HepG2 (cell line): ENCODE data around the gene RSL1D1. TPM values are rescaled to one million over a fixed set of nuclear protein-coding genes. Genes with fewer than 3 reads are reported as not detected.

ENCODE experiments used
- ATF4 ChIP-seq, 2 experiments: fragments of 450-650 bp in 1 of 2; sonication (generic) in 1 of 2; formaldehyde crosslinking; IDR thresholded peaks; 2 replicates each; pipeline versions ENCODE4 v1.5.0 to v1.8.0; 2020 to 2022; ENCODE audit warnings: mild to moderate bottlenecking in 1 of 2, missing genetic modification reagents in 1 of 2
- E2F1 ChIP-seq: sonication (generic); formaldehyde crosslinking; IDR thresholded peaks from 2 replicates; pipeline ENCODE4 v1.5.0; 2020; ENCODE audit warnings: missing genetic modification reagents
- FOXO4 ChIP-seq: sonication (generic); formaldehyde crosslinking; conservative IDR thresholded peaks from 2 replicates; pipeline ENCODE4 v1.8.1; 2023; ENCODE audit warnings: missing genetic modification reagents
- FOXP1 ChIP-seq, 2 experiments: fragments of 450-650 bp in 1 of 2; IDR thresholded peaks; 2 replicates each; pipeline ENCODE4 v1.6.1; 2017 to 2018; ENCODE audit warnings: antibody characterized with exemption in 1 of 2
- HDAC2 ChIP-seq: sonication (generic); formaldehyde crosslinking; IDR thresholded peaks from 2 replicates; pipeline ENCODE4 v1.4.0; 2020; ENCODE audit warnings: missing genetic modification reagents
- HNF1A ChIP-seq, 2 experiments: sonication (generic) in 1 of 2; formaldehyde crosslinking in 1 of 2; IDR thresholded peaks; 2 replicates each; pipeline versions ENCODE4 v1.4.0 to v1.6.1; 2016 to 2020; ENCODE audit warnings: borderline replicate concordance in 1 of 2, low read depth in 1 of 2, mild to moderate bottlenecking in 1 of 2, missing genetic modification reagents in 1 of 2
- HOMEZ ChIP-seq: IDR thresholded peaks from 2 replicates; pipeline ENCODE4 v1.6.1; 2016; ENCODE audit warnings: low read depth
- HOXA3 ChIP-seq: sonication (generic); formaldehyde crosslinking; IDR thresholded peaks from 2 replicates; pipeline ENCODE4 v1.5.0; 2020; ENCODE audit warnings: missing genetic modification reagents
- HOXA5 ChIP-seq: sonication (generic); formaldehyde crosslinking; IDR thresholded peaks from 2 replicates; pipeline ENCODE4 v1.4.0; 2020; ENCODE audit warnings: missing genetic modification reagents
- ONECUT2 ChIP-seq: sonication (generic); formaldehyde crosslinking; IDR thresholded peaks from 2 replicates; pipeline ENCODE4 v1.4.0; 2020; ENCODE audit warnings: missing genetic modification reagents
- SMAD1 ChIP-seq: sonication (generic); formaldehyde crosslinking; IDR thresholded peaks from 2 replicates; pipeline ENCODE4 v1.4.0; 2020; ENCODE audit warnings: missing genetic modification reagents, low read depth, mild to moderate bottlenecking, borderline replicate concordance
- TAF15 ChIP-seq: fragments of 200-400 bp; formaldehyde crosslinking; IDR thresholded peaks from one replicate; pipeline ENCODE4 v1.6.1; 2018; ENCODE audit warnings: mild to moderate bottlenecking, low read depth, low read length; ENCODE audit not compliant: poor library complexity, severe bottlenecking
- XRCC5 ChIP-seq: fragments of 200-400 bp; formaldehyde crosslinking; optimal IDR thresholded peaks from 2 replicates; pipeline ENCODE3; 2017; ENCODE audit warnings: mild to moderate bottlenecking, low read length
- ZNF317 ChIP-seq: sonication (generic); formaldehyde crosslinking; IDR thresholded peaks from 2 replicates; pipeline ENCODE4 v1.5.0; 2020; ENCODE audit warnings: mild to moderate bottlenecking, missing genetic modification reagents
- ZNF710 ChIP-seq: sonication (generic); formaldehyde crosslinking; IDR thresholded peaks from 2 replicates; pipeline ENCODE4 v1.5.0; 2020; ENCODE audit warnings: mild to moderate bottlenecking, missing genetic modification reagents, borderline replicate concordance
- ZNF792 ChIP-seq: IDR thresholded peaks from 2 replicates; pipeline ENCODE4 v1.6.1; 2016
- polyA plus RNA-seq, 8 experiments: library from polyadenylated mRNA; depleted of rRNA in 3 of 8; stranded (reverse) in 7 of 8; unstranded in 1 of 8; fragments of >200 nt; fragmentation: Illumina TruSeq in 4 of 8; extraction: Trizol in 4 of 8; gene quantifications; 2 replicates each; pipeline versions ENCODE4 v1.2.1 to v1.2.3, GENCODE V29; 2011 to 2016; ENCODE audit warnings: low read depth in 4 of 8, missing spikeins in 1 of 8, mixed read lengths in 1 of 8; ENCODE audit not compliant: insufficient read depth in 1 of 8
- total RNA-seq, 5 experiments: library from RNA; depleted of rRNA; stranded (reverse); fragments of >200 nt; fragmentation: Illumina TruSeq; extraction: Trizol; gene quantifications; 2 replicates each; pipeline ENCODE4 v1.2.3, GENCODE V29; 2016; ENCODE audit warnings: low read depth in 1 of 5

The RSL1D1 gene
- total and polyA plus RNA-seq, 2 of the 13 experiments (the other 11 are each of a cell fraction or from before 2014, with no cell fraction given) = 187 to 343 TPM

GRCh38 chr16:11824362-11824761, 27.0 kb downstream of the RSL1D1 start (continued):
- 0 out of 2 replicates have a peak, but pooled peaks have one; percentile 1 for TF ChIP-seq FOXP1 (IDR thresholded peaks at IDR 0.05)
- TF ChIP-seq FOXP1 (CRISPR knock-in tag; IDR thresholded peaks at IDR 0.05) = peak; percentile 43; the same call in 1 of the 2 replicates
- TF ChIP-seq ZNF710 (CRISPR knock-in tag) = no peak; the same call in 1 of the 2 replicates
- TF ChIP-seq ATF4 (CRISPR knock-in tag; IDR thresholded peaks at IDR 0.05) = peak in 1 of 2 experiments; percentile 28; a peak in 1 of 4 replicates
- no peak for TF ChIP-seq E2F1 (CRISPR knock-in tag)
- TF ChIP-seq TAF15 = no peak
- peak; percentile 50 for TF ChIP-seq XRCC5
- TF ChIP-seq ONECUT2 (CRISPR knock-in tag) = no peak
- no peak for TF ChIP-seq FOXO4 (CRISPR knock-in tag)
- TF ChIP-seq ZNF317 = peak; percentile 40; the same call in 1 of the 2 replicates
- no peak for TF ChIP-seq HOXA5 (CRISPR knock-in tag)
- peak; percentile 53; the same call in 1 of the 2 replicates for TF ChIP-seq ZNF792 (CRISPR knock-in tag)
- no peak for TF ChIP-seq HNF1A (IDR thresholded peaks at IDR 0.05; ENCODE audit: low read depth)
- TF ChIP-seq HNF1A (CRISPR knock-in tag; IDR thresholded peaks at IDR 0.05; ENCODE audit: borderline replicate concordance) = no peak
- TF ChIP-seq SMAD1 (CRISPR knock-in tag) = no peak
- TF ChIP-seq HOXA3 (CRISPR knock-in tag) = 0 out of 2 replicates have a peak, but pooled peaks have one; percentile 31
- TF ChIP-seq HOMEZ (CRISPR knock-in tag) = 0 out of 2 replicates have a peak, but pooled peaks have one; percentile 37
- TF ChIP-seq HDAC2 (CRISPR knock-in tag) = peak; percentile 70
